GM21515 (cell line): ENCODE data around the gene TUT7.
"Not testable (repeated sequence)": the region's sequence is repeated elsewhere in the genome, so short reads cannot be mapped to it uniquely, and the experiment has no call there.

ENCODE experiments used
- ATAC-seq: cut with Tn5 transposase; IDR thresholded peaks from one replicate; pipeline ENCODE4 v1.9.1; 2021; ENCODE audit not compliant: unreplicated experiment

The TUT7 gene

GRCh38 chr9:86350006-86350760 lies 4.0 kb downstream of the TUT7 start:
- peak; percentile 25 for ATAC-seq

GRCh38 chr9:86349271-86349670 lies 4.9 kb downstream of the TUT7 start:
- no peak for ATAC-seq

- no peak for ATAC-seq
Observed at GRCh38 chr9:86347991-86348390, 6.2 kb downstream of the TUT7 start.

- ATAC-seq, result no peak
Observed at GRCh38 chr9:86344818-86345217, 9.4 kb downstream of the TUT7 start.

GRCh38 chr9:86342269-86342668 lies 11.9 kb downstream of the TUT7 start:
- ATAC-seq, result no peak

- no peak for ATAC-seq
Observed at GRCh38 chr9:86341007-86341491, 13.2 kb downstream of the TUT7 start.

GRCh38 chr9:86340356-86341006 lies 13.7 kb downstream of the TUT7 start:
- no peak for ATAC-seq

- ATAC-seq, result peak; percentile 42
Observed at GRCh38 chr9:86337469-86338108, 16.6 kb downstream of the TUT7 start.

DNA sequence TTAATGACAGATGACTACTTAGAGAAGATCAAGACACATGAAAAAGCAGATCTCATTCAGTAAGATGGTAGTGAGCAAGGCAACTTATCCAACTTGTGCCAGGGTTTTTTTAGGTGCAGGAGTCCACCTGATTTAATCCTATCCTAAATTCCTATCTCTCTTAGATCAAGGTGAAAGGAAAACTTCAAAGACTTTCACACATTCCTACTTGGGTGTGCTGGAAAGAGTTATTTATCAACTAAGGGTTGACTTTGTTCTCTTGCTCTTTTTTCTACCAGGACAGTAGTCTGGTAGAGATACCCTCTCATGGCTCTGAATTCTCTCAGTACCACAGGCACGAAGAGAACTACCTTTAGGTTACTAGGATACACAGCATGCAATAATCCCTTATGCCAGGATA lies 18.2 kb downstream of the TUT7 start:
- ATAC-seq, result no peak

DNA sequence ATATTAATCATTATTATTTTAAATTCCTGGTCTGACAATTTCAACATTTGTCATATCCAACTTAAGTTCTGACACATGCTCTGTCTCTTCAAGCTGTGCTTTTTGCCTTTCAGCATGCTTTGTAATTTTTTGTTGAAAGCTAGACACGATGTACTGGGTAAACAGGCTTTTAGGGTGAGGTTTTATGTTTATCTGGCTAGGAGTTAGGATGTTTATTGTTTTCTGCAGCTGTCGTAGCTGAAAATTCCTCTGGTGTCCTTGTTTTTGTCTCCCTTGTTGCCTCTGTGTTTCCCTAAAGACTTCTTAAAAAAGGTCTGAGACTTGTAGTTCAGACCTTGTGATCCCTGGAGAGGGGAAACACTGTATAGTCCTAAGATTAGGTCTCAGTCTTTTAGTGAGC lies 20.6 kb downstream of the TUT7 start:
- ATAC-seq, result no peak

DNA sequence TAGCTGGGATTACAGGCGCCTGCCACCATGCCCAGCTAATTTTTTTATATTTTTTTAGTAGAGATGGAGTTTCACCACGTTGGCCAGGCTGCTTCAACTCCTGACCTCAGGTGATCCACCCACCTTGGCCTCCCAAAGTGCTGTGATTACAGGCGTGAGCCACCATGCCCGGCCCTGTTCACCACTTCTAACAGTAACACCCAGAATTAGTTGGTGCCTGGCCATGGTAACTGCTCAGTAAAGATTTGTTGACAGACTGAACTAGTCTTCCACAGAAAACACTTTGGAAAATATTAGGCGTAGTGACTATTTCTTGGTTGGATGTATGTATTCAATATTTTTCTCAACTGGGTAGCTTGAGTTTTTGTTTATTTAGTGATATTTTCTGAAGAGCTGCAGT lies 24.0 kb downstream of the TUT7 start:
- no peak for ATAC-seq

DNA sequence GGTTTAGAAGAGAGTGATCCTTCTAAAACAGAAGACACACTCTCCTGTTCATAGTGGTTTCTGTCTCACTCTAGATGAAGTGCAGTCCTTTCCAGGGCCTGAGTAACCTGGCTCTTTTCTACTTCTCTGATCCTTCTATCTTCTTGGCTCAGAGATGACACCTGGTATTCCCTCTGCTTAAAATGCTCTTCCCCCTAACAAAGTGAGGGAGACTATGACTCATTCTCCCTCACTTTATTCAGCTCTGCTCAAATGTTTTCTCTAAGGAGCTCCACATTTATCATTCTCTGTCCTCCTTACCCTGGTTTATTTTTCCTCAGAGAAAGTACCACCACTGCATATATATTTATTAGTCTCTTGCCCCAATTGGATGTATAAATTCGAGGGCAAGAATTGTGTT lies 24.6 kb downstream of the TUT7 start:
- ATAC-seq, result no peak

GRCh38 chr9:86328156-86328555 lies 26.1 kb downstream of the TUT7 start:
- no peak for ATAC-seq

GRCh38 chr9:86326536-86326935 lies 27.7 kb downstream of the TUT7 start:
- ATAC-seq, result no peak

DNA sequence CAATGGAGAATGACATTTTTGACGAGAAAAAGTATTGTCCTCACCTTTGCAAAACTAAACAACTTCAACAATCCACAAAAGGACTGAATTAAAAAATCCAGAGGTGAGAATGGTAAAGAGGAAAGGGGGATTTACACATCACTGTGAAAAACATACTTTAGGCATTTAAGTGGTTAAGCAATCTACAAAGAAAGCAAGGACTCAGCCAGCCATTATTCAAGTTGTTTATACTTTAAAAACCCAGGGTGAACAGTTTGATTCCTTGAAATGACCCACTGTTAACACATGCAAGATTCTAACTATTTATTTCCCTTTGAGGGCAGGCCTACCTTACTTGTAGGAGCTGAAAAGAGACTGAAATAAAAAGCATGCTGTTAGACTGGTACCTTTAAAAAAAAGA lies 29.3 kb downstream of the TUT7 start:
- ATAC-seq, result no peak

DNA sequence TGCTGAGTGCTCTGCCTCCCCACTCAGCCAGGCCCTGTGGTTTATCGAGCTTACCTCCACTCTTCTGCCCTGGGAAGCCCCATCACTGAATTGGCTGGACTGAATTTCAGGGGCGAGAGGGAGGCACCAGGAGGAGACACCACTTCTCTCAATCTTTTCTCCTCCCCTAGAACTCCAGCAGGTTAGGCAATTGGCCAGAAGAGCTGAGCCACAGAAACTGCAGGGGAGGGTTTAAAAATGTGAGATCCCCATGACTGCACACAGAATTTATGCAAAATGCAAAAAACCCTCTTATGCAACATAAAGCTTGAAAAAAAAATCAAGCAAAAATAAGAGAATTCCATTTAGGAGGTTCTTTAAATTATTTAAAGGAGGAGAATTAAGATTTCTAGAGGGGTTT lies 29.9 kb downstream of the TUT7 start:
- ATAC-seq, result no peak

DNA sequence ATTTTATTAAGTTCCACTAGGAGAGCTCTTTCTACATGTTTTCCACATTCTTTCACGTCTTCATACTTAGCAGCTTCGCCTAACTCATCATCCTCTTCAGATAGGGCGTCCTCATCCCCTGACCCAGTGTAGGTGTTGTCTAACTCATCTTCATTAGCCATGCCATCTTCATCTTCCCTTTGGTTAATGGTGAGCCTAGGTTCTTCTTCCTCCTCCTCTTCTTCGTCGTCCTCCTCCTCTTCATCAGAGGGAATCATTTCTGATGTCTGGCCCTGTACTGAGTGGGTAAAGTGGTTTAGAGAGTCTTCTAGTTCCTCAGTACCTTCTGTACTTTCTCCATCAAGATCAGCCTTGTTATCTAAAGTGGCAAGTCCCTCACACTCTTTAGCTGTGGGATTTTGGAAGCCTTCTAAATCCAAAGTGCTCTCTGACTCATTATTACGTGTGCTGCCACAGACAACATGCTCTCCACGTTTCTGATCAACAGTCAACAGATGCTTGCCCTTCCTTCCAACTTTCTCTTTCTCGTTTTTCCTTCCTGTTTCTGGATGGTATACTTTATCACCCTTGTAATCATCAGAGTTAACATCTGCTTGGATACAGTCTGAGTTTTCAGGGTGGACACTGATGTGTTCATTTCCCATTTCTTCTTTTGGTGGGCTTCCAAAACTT lies 31.1 kb downstream of the TUT7 start:
- no peak for ATAC-seq

- ATAC-seq, result no peak
Observed at GRCh38 chr9:86321373-86321772, 32.8 kb downstream of the TUT7 start.

- no peak for ATAC-seq
Observed at GRCh38 chr9:86318187-86318586, 36.0 kb downstream of the TUT7 start.

- ATAC-seq, result no peak
Observed at GRCh38 chr9:86315078-86315477, 39.1 kb downstream of the TUT7 start.

DNA sequence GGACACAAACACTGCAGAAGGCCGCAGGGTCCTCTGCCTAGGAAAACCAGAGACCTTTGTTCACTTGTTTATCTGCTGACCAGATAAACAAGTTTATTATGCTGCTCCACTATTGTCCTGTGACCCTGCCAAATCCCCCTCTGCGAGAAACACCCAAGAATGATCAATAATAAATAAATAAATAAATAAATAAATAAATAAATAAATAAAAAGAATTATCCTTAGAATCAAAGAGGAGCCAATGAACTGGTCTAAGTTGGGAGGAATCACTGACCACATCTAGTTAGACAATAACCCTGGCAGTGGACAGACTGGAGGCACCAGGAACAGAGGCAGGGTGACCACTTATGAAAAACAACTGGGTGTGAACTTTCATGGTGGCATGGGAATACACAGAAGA lies 41.3 kb downstream of the TUT7 start:
- ATAC-seq, result not testable (repeated sequence)

GRCh38 chr9:86308687-86309086 lies 45.5 kb downstream of the TUT7 start:
- ATAC-seq, result no peak
